ENCODE measurements around the gene FGF16.
"Not testable (repeated sequence)": the region's sequence is repeated elsewhere in the genome, so short reads cannot be mapped to it uniquely, and the experiment has no call there.

FGF16 gene

DNA sequence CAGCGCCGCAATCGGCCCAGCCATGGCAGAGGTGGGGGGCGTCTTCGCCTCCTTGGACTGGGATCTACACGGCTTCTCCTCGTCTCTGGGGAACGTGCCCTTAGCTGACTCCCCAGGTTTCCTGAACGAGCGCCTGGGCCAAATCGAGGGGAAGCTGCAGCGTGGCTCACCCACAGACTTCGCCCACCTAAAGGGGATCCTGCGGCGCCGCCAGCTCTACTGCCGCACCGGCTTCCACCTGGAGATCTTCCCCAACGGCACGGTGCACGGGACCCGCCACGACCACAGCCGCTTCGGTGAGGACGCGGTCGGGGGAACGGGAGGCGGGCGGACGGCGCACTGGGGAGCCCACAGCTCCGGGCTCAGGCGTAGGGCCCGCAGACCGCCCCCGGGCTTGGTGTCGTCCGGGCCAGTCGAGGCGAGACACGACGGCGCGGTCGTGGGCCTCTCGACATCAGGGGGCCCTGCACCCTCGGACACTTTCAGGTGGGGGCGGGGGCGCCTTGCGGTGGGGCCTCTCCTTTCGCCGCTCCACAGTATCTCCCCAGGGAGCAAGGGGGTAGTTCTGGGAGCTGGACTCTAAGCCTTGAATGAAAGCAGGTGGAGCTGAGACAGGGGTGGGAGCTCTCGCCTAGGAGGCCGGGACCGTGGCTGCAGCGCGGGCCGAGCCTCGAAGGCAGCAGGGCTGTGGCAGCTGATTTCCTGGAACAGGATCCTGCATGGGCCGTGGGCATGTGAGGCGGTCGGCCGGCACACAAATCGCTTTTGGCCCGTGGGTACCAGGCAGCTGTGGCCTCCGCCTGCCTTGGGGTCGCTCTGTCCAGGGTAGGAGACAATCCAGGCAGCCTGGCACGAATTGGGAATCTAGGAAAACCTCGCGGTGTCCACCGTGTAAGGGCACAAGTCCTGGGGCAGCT lies 722 bp downstream of the FGF16 start:
- no peak for DNase-seq

- DNase-seq = no peak
Observed at GRCh38 chrX:77450415-77450814, 3.2 kb downstream of the FGF16 start.

GRCh38 chrX:77450996-77451395 lies 3.8 kb downstream of the FGF16 start:
- no peak for DNase-seq

DNA sequence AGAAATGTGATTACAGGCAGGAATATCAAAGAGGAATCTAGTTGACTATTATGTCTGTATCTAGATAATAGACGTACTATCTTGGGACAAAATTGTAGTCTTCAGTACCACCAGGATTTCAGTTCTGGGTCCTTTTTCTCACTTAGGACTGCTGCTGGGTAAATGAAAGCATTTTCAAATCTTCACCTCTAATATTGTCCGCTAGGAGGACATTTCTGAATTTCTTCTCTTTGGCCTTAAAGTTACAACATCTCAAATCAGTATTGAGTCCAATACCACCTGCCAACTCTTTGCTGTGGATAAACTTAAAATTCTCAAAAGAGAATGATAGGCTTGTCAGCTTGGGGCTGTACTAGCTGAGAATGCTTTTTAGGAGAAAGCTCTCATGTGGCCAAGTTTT lies 6.0 kb downstream of the FGF16 start:
- no peak for DNase-seq

GRCh38 chrX:77455437-77455836 lies 8.2 kb downstream of the FGF16 start:
- DNase-seq = no peak

GRCh38 chrX:77484045-77484444 lies 36.9 kb downstream of the FGF16 start:
- no peak for DNase-seq

DNA sequence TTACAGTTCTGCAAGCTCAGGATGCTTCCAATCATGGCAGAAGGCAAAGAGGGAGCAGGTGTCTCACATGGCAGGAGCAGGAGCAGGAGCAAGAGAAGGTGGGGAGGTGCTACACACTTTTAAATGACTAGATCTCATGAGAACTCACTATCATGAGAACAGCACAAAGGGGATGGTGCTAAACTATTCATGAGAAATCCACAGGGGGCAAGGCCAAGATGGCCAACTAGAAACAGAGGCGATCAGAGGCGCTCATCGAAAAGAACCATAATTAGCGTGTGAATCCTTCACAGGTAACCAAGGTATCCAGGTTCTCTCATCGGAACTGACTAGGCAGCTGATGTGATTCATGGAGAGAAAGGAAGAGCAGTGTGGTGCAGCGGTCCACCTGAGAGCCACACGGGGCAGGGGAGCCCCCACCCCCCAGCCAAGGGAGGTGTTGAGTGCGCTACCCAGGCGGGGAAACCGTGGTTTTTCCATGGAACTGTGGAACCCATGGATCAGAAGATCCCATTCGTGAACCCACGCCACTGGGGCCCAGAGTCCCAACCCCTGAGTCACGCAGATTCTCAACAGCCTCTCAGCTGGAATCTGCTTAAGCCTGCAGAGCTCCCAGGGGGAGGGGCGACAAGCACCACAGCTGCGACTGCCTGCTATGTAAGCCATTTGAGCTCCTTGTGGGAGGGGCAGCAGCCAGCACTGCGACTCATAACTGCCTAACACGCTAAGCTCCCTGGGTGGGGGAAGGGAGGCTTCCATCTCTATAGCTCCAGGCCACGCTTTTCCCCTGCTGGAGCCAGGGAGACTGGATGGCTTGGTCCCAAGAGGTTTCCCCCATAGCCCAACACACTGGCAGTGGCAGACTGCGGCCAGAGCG lies 46.7 kb downstream of the FGF16 start:
- no peak for DNase-seq

DNA sequence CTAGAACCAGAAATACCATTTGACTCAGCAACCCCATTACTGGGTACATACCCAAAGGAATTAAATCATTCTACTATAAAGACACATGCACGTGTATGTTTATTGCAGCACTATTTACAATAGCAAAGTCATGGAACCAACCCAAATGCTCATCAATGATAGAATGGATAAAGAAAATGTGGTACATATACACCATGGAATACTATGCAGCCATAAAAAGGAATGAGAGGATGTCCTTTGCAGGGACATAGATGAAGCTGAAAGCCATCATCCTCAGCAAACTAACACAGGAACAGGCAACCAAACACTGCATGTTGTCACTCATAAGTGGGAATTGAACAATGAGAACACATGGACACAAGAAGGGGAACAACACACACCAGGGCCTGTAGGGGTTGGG lies 53.0 kb downstream of the FGF16 start:
- not testable (repeated sequence) for DNase-seq

DNA sequence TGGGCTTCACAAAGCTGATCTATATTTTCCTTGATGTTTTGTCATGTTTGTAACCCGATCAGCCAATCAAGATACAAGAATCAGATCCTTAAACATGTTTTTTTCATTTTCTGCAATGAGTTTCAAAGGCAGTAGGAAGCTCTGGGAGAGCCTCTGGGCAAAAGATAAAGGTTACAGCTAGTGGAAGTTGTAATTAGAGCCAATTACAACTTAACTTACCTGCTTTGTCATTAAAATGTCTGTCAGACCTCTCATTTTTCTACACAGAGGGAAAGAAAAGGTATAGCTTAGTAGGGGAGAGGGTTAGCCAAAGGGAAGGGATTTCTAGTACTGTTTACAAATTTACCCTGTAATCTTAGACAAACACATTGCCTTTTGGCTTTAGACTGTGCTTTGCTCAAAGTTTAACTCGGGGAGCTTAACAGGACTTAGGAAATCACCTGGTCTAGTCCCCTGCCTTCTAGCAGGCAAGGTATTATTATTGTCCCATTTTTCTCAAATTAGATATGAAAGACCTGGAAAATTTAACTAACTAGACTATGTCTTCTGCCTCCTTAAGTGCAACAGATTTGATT lies 55.8 kb downstream of the FGF16 start:
- DNase-seq = no peak

DNA sequence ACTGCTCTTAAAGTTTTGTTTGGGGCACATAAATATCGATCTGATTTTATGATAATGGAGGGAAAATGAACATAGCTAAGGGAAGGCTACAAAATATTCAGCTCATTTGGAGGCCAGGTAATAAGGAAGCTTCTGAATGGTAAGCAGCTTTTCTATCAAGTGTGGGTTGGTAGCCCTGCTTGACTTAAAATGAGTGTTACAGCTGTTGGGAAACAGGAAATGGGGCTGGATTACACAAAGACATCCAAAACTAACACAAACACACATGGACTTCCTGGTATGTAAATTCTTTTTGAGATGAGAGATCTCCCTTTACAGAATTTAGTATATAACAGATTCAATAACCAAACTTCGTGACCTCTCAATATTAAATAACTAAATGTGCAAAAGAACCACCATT lies 58.0 kb downstream of the FGF16 start:
- DNase-seq = no peak
